Astrocyte of the spinal cord (primary cell): ENCODE results near the gene ATG7.
A peak's percentile ranks its signal among the peaks of the same experiment; 100 is the strongest.

Source experiments
- DNase-seq: peaks from one replicate; pipeline ENCODE4 v3.0.0; 2011; ENCODE audit warnings: low read depth, low spot score
- H3K4me3 ChIP-seq: 2 replicates; pipeline ENCODE4 v1.5.1; 2011; ENCODE audit warnings: low read depth, mild to moderate bottlenecking, low read length, moderate library complexity
- CTCF ChIP-seq: IDR thresholded peaks from 2 replicates; pipeline ENCODE4 v1.5.1; 2012; ENCODE audit warnings: low read depth, mild to moderate bottlenecking, low read length, inconsistent platforms
- in situ Hi-C: cut with HindIII; loops from 2 replicates; pipeline ENCODE4 v1.10.0; 2017; ENCODE audit warnings: low sequenced_read_pairs

The ATG7 gene

GRCh38 chr3:11230832-11231231 is 41.4 kb upstream of the ATG7 start:
- no peak overlapping the region for H3K4me3 ChIP-seq
- DNase-seq, result no peak
- no peak for TF ChIP-seq CTCF
- in situ Hi-C loops, result no loop called here

GRCh38 chr3:11235385-11235784 is 36.8 kb upstream of the ATG7 start:
- DNase-seq, result no peak
- TF ChIP-seq CTCF, result no peak
- in situ Hi-C loops, result no loop called here
- H3K4me3 ChIP-seq, result no peak overlapping the region

- in situ Hi-C loops, result no loop called here
- no peak overlapping the region for H3K4me3 ChIP-seq
- peak; percentile 77 for TF ChIP-seq CTCF
- peak; percentile 30 for DNase-seq
Observed at GRCh38 chr3:11236588-11237461, 35.4 kb upstream of the ATG7 start.

- DNase-seq, result peak; percentile 90
- in situ Hi-C loops, result no loop called here
- no peak for TF ChIP-seq CTCF
- no peak overlapping the region for H3K4me3 ChIP-seq
Observed at GRCh38 chr3:11238060-11238459, 34.1 kb upstream of the ATG7 start.

GRCh38 chr3:11238880-11239279 is 33.3 kb upstream of the ATG7 start:
- no peak overlapping the region for H3K4me3 ChIP-seq
- TF ChIP-seq CTCF, result no peak
- in situ Hi-C loops, result no loop called here
- DNase-seq, result peak; percentile 95

GRCh38 chr3:11239796-11240195 is 32.4 kb upstream of the ATG7 start:
- no peak for TF ChIP-seq CTCF
- no peak overlapping the region for H3K4me3 ChIP-seq
- DNase-seq, result no peak
- in situ Hi-C loops, result no loop called here
